ENCODE results near the gene COL9A3.
A peak's percentile ranks its signal among the peaks of the same experiment; 100 is the strongest.

The COL9A3 gene

GRCh38 chr20:62814709-62815065, 2.2 kb upstream of the COL9A3 start:
- Histone ChIP-seq H3K4me1 (ENCODE audit: control insufficient read depth, insufficient read depth, low read length) (peaks cover 17% of the 10 kb centered on the region), H3K36me3 (ENCODE audit: control insufficient read depth, insufficient read depth, low read length) (peaks cover 31% of the 10 kb centered on the region), H3K9me3 (ENCODE audit: control insufficient read depth, insufficient read depth, low read depth, low read length) (no peaks in the 10 kb centered on the region), H3K4me3 (ENCODE audit: low read depth, low read length) (no peak overlapping the region), H3K27me3 (ENCODE audit: control insufficient read depth, insufficient read depth, low read length) (peaks cover 17% of the 10 kb centered on the region), H3K9ac (ENCODE audit: low read length) (no peak overlapping the region), H3K27ac (ENCODE audit: low read depth, low read length) (no peak overlapping the region)

GRCh38 chr20:62815066-62815991, 1.5 kb upstream of the COL9A3 start:
- peaks cover 29% of the 10 kb centered on the region for H3K36me3 ChIP-seq (ENCODE audit: control insufficient read depth, insufficient read depth, low read length)
- peak overlapping the region; percentile 63 for H3K9ac ChIP-seq (ENCODE audit: low read length)
- H3K4me3 ChIP-seq (ENCODE audit: low read depth, low read length): peak overlapping the region; percentile 58

DNA sequence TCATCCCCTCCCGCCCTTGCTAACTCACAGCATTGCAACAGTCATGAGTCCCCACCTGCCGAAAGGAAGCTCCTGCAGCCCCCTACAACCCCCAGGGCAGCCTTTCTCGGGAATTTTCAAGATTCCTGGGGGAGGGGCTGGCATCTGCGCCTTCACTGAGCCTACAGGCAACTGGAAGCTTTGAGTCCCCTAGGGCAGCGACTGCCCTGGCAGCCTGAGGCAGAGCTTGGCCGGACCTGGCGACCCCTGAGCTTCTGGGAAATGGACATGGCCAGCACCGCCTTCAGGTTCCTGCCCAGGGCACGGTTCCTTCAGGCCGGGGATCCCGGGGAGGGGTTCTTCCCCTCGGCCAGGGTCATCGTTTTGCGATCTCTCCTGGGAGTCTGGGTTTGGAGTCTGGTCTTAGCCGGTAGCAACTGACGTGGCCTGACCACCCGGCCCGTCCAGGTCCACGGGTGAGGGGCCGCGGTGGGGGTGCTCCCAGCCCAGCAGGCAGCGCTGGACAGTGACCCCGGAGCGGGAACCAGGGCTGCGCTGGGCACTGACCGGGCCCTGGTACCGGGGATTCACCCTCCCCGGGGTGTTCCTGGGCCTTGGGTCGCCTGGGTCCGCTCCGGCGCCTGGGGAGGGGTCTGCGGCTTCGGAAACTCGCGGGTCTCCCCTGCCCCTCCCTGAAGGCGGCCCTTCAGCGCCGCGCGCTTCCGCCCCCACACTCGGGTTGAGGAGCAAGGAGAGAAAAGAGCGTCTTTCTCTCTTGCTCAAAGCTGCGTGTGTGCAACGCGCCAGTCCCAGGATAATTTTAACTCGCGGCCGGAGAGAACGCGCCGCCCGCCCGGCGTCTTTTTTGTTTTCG, 593 bp upstream of the COL9A3 start:
- H3K4me1 ChIP-seq (ENCODE audit: control insufficient read depth, insufficient read depth, low read length): peaks cover 22% of the 10 kb centered on the region
- H3K36me3 ChIP-seq (ENCODE audit: control insufficient read depth, insufficient read depth, low read length): peaks cover 22% of the 10 kb centered on the region
- no peaks in the 10 kb centered on the region for H3K9me3 ChIP-seq (ENCODE audit: control insufficient read depth, insufficient read depth, low read depth, low read length)
- peak overlapping the region; percentile 63 for H3K9ac ChIP-seq (ENCODE audit: low read length)
- H3K27ac ChIP-seq (ENCODE audit: low read depth, low read length): peak overlapping the region; percentile 35; the same call in 1 of the 2 replicates
- H3K27me3 ChIP-seq (ENCODE audit: control insufficient read depth, insufficient read depth, low read length): peaks cover 17% of the 10 kb centered on the region
- H3K4me3 ChIP-seq (ENCODE audit: low read depth, low read length): peak overlapping the region; percentile 58

More at GRCh38 chr20:62815066-62815991, 1.5 kb upstream of the COL9A3 start:
- peaks cover 17% of the 10 kb centered on the region for H3K27me3 ChIP-seq (ENCODE audit: control insufficient read depth, insufficient read depth, low read length)
- peaks cover 17% of the 10 kb centered on the region for H3K4me1 ChIP-seq (ENCODE audit: control insufficient read depth, insufficient read depth, low read length)
- no peaks in the 10 kb centered on the region for H3K9me3 ChIP-seq (ENCODE audit: control insufficient read depth, insufficient read depth, low read depth, low read length)
- H3K27ac ChIP-seq (ENCODE audit: low read depth, low read length): peak overlapping the region; percentile 3; the same call in 1 of the 2 replicates

DNA sequence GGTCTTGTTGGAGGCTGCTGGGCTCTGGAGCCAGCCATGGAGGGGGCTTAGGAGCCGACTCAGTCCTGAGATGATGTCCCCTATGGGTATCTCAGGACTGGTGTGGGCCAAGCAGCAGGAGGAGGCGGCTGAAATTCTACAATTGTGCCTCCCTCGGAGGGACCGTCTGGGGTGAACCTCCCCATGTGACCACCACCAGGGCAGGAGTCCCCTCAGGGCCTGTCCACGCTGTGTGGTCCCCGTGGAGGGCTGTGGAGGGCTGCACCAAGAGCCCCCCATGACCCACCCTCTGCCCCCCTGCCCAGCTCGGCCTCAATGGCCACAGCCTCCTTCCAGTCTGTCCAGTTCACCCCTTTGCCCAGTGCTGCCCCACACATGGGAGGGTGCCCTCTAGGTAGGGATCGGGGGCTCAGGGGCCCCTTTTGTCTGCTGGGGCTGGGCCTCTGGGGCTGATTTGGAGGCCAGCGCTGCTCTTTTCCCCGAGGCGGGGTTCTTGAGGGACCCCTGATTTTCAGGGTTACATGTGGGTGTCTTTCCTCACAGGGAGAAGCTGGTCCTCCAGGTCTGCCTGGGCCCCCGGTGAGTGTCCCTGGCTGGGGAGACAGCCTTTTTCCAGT, 1.2 kb downstream of the COL9A3 start:
- Histone ChIP-seq H3K36me3 (ENCODE audit: control insufficient read depth, insufficient read depth, low read length) (0 out of 2 replicates have a peak, but pooled peaks cover 7% of the 10 kb centered on the region), H3K4me3 (ENCODE audit: low read depth, low read length) (peak overlapping the region; percentile 58), H3K9ac (ENCODE audit: low read length) (no peak overlapping the region), H3K27me3 (ENCODE audit: control insufficient read depth, insufficient read depth, low read length) (peaks cover 17% of the 10 kb centered on the region), H3K4me1 (ENCODE audit: control insufficient read depth, insufficient read depth, low read length) (peaks cover 25% of the 10 kb centered on the region), H3K27ac (ENCODE audit: low read depth, low read length) (no peak overlapping the region), H3K9me3 (ENCODE audit: control insufficient read depth, insufficient read depth, low read depth, low read length) (no peaks in the 10 kb centered on the region)

GRCh38 chr20:62818592-62819493, 2.0 kb downstream of the COL9A3 start:
- Histone ChIP-seq H3K27ac (ENCODE audit: low read depth, low read length) (no peak overlapping the region), H3K9me3 (ENCODE audit: control insufficient read depth, insufficient read depth, low read depth, low read length) (no peaks in the 10 kb centered on the region), H3K4me1 (ENCODE audit: control insufficient read depth, insufficient read depth, low read length) (peaks cover 32% of the 10 kb centered on the region), H3K4me3 (ENCODE audit: low read depth, low read length) (no peak overlapping the region), H3K27me3 (ENCODE audit: control insufficient read depth, insufficient read depth, low read length) (peaks cover 17% of the 10 kb centered on the region), H3K9ac (ENCODE audit: low read length) (no peak overlapping the region), H3K36me3 (ENCODE audit: control insufficient read depth, insufficient read depth, low read length) (0 out of 2 replicates have a peak, but pooled peaks cover 7% of the 10 kb centered on the region)

DNA sequence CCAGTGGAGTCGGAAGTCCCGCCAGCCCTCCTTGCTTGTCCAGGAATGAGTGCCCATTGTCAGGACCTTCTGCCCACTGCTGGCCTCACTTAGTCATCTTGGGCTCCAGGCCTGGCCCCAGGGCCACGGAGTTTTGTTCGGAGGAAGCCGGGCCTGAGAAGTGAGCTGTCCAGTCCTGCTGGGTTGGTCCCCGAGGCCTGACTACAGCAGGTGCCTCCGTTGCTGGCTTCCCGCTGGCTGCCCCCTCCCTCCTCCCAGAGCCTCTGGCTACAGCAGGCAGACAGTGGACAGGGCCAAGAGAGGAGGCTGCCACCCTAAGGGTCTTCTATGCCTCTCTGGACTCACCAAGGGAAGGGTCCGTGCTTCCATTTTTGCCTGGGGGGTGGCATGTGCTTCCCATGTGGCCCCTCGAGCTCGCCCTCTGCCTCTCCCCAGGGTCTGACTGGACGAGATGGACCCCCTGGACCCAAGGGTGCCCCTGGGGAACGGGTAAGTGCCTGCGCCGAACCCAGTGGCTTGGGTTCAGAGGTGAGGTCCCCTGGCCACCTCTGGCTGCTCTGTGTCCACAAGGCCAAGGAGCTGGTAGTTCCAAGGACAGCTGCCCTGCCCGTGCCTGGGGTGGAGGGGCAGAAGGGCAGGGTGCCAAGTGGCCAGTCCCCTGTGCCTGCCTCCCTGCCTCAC, 2.8 kb downstream of the COL9A3 start:
- Histone ChIP-seq H3K36me3 (ENCODE audit: control insufficient read depth, insufficient read depth, low read length) (0 out of 2 replicates have a peak, but pooled peaks cover 7% of the 10 kb centered on the region), H3K27ac (ENCODE audit: low read depth, low read length) (no peak overlapping the region), H3K4me3 (ENCODE audit: low read depth, low read length) (no peak overlapping the region), H3K4me1 (ENCODE audit: control insufficient read depth, insufficient read depth, low read length) (peaks cover 40% of the 10 kb centered on the region), H3K9me3 (ENCODE audit: control insufficient read depth, insufficient read depth, low read depth, low read length) (no peaks in the 10 kb centered on the region), H3K27me3 (ENCODE audit: control insufficient read depth, insufficient read depth, low read length) (peaks cover 17% of the 10 kb centered on the region), H3K9ac (ENCODE audit: low read length) (no peak overlapping the region)

GRCh38 chr20:62820208-62820961, 3.5 kb downstream of the COL9A3 start:
- Histone ChIP-seq H3K4me1 (ENCODE audit: control insufficient read depth, insufficient read depth, low read length) (peaks cover 39% of the 10 kb centered on the region), H3K27me3 (ENCODE audit: control insufficient read depth, insufficient read depth, low read length) (peaks cover 17% of the 10 kb centered on the region), H3K36me3 (ENCODE audit: control insufficient read depth, insufficient read depth, low read length) (0 out of 2 replicates have a peak, but pooled peaks cover 7% of the 10 kb centered on the region), H3K27ac (ENCODE audit: low read depth, low read length) (no peak overlapping the region), H3K9me3 (ENCODE audit: control insufficient read depth, insufficient read depth, low read depth, low read length) (no peaks in the 10 kb centered on the region), H3K4me3 (ENCODE audit: low read depth, low read length) (no peak overlapping the region), H3K9ac (ENCODE audit: low read length) (no peak overlapping the region)

GRCh38 chr20:62820962-62821725, 4.3 kb downstream of the COL9A3 start:
- Histone ChIP-seq H3K27ac (ENCODE audit: low read depth, low read length) (no peak overlapping the region), H3K4me1 (ENCODE audit: control insufficient read depth, insufficient read depth, low read length) (peaks cover 35% of the 10 kb centered on the region), H3K36me3 (ENCODE audit: control insufficient read depth, insufficient read depth, low read length) (peaks cover 8% of the 10 kb centered on the region; the same call in 1 of the 2 replicates), H3K9ac (ENCODE audit: low read length) (no peak overlapping the region), H3K4me3 (ENCODE audit: low read depth, low read length) (no peak overlapping the region), H3K27me3 (ENCODE audit: control insufficient read depth, insufficient read depth, low read length) (peaks cover 15% of the 10 kb centered on the region), H3K9me3 (ENCODE audit: control insufficient read depth, insufficient read depth, low read depth, low read length) (no peaks in the 10 kb centered on the region)

DNA sequence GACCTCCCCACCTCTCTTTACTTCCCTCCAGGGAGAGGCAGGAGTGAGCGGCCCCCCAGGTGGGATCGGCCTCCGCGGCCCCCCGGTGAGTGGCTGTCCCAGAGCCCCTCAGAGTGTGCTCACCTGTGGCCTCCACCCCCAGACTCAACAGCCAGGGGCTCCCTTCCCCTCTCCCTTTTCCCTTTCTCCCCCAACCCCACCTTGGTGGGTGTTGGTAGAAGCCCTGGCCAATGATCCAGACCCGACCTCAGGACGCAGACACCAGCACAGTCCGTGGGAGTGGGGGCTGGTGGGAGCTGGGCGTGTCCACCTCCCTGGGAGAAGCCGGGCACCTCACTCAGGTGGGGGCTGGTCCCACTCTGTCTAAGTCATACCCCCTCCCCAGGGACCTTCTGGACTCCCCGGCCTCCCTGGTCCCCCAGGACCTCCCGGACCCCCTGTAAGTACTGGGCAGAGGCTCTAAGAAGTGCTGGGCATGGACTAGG, 4.9 kb downstream of the COL9A3 start:
- Histone ChIP-seq H3K27me3 (ENCODE audit: control insufficient read depth, insufficient read depth, low read length) (peaks cover 10% of the 10 kb centered on the region), H3K36me3 (ENCODE audit: control insufficient read depth, insufficient read depth, low read length) (peaks cover 12% of the 10 kb centered on the region; the same call in 1 of the 2 replicates), H3K9me3 (ENCODE audit: control insufficient read depth, insufficient read depth, low read depth, low read length) (no peaks in the 10 kb centered on the region), H3K4me1 (ENCODE audit: control insufficient read depth, insufficient read depth, low read length) (peaks cover 35% of the 10 kb centered on the region), H3K9ac (ENCODE audit: low read length) (no peak overlapping the region), H3K27ac (ENCODE audit: low read depth, low read length) (no peak overlapping the region), H3K4me3 (ENCODE audit: low read depth, low read length) (no peak overlapping the region)
